HG03342 (cell line): Measurements from ENCODE around the gene KCNQ1OT1.

Source experiments
- ATAC-seq: cut with Tn5 transposase; IDR thresholded peaks from one replicate; pipeline ENCODE4 v1.9.1; 2021; ENCODE audit warnings: mild to moderate bottlenecking, moderate library complexity; ENCODE audit not compliant: unreplicated experiment

The KCNQ1OT1 gene

GRCh38 chr11:2688381-2689231, 11.2 kb downstream of the KCNQ1OT1 start:
- ATAC-seq, result no peak

DNA sequence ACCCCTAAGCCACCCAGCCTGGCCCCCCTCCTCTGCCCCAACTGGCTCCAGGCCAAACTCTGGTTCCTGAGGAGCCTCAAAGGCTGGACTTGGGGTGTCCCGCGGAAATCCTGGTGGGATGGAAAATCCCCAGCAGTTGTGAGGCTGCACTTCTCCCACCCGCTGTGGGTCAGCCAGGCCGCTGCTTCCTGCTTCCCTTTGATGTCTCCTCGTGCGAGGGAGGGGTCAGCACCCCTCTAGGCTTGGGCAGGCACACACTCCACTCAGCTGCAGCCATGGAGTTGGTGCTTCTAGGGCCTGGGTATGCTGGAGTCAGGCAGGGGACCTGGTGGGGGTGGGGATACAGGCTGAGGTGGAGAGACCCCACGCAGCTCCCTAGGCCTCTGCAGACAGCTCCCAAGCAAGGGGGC, 12.0 kb downstream of the KCNQ1OT1 start:
- no peak for ATAC-seq

DNA sequence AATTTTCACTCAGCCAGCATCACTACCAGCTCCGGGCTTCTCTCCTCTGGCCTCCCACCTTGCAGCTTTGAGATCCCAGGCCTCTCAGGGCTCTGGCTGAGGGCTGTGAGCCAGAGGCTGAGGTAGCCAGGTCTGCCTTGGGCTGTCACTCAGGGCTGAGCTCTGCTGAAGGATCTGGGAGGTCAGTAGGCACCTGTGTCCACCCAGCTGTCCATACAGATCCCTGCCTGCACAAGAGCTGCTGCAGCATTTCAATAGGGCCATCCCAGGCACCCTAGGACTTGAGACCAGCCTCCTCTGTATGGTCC, 12.6 kb downstream of the KCNQ1OT1 start:
- no peak for ATAC-seq

DNA sequence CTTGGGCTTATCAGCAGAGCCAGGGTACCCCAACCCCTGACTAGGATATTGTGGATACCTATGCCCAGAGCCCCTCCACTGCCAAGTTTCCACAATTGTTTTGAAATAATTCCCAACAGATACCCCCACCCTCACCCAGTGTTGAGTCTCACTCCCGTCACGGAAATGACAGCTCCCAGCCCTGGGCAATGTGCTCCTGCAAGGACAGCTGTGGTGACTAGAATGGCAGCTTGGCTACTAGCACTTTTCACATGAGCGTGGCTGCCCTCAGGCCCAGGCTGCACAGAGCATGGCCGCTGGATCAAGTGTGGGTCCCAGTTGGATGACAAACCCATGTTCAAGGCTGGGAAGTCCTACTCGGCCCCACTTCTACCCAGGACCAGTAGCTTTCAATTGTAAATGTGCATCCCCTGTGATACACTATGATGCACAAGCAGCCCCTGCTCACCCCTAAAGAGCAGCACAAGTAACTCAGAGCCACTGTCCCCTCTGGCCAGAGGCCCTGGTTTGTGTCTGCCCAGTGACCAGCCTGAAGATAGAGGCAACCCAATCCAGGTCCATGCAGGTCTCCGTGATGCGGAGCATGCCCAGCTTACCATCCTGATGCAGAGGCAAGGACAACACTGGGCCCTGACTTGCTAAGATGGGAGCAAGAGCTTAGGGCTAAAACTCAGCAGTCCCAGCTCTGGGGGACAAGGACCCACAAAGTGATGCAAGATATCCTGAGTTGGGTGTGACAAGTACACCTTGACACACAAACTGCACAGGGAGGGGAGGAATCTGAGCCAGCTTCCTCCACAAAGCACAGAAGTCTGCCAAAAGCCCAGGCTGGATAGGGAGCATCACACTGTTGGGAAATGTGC, 13.2 kb downstream of the KCNQ1OT1 start:
- no peak for ATAC-seq

DNA sequence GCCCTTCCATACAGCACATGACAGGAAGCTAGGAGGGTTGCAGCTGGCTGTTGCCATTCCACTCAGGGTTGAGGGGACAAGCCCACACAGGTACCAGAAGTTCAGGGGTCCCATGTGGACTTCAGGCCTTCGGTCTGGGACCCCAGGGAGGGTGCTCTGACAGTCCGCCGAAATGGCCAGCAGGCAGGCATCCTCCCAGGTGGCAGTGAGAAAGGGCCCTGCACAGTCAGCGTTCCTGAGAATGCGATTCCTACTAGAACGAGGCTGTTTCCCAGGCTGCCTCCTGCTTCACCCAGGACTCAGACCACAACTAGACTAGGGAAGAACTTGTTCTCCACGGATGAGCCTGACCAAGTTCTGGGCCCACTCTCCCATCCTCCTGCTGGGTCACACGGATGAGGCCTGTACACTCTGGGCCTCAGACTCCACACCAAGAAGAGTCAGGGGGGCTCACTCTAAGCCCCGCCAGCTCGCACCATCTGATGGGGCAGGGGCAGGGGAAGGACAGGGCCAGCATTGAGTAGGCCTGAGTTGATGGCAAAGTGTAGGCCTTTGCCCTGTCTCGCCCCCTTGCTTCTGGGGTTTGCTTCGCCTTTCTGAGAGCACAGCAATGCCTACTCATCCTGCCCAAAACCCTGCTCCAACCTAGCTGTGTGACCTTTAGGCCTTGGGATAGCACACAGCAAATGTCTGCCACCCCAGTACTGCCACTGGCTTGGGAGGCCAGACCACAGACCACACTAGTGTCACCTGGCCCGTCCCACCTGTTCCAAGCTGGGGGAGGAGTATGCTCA, 14.0 kb downstream of the KCNQ1OT1 start:
- ATAC-seq, result no peak

DNA sequence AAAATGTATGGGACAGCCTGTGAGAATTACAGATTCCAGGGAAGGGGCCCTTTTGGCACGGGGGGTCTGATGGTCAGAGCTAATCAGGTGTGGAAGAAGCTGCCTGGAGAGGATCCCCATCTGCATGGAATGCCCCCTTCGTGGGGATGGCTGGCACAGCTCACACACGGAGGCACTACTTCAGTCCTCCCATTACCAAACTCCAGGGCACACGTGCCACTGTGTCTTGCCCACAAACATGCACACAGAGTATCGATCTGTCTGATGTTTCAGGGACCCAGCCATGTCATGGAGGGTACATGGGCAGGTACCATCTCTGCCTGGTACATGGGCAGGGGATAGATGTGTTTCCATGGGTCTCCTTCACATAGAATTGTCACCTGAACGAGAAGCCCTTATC, 14.7 kb downstream of the KCNQ1OT1 start:
- no peak for ATAC-seq

DNA sequence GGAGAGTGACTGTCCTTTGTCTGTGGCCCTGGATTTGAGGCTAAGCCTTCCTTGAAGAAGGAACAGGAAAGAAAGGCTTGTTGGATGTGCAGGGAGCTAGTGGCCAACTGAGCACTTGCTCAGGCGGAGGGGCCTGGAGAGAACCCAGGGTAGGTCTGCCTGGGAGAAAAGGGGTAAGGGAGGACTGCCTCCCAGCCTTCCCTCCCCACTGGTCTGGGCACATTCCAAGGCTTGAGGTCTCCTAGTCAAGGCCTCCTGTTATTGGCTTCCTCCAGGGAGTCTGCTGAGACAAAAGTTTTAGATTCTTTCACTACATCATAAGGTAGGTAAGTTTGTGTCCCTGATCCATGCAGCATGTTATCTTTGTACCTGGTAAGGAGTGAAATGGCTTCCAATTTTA, 15.2 kb downstream of the KCNQ1OT1 start:
- no peak for ATAC-seq

DNA sequence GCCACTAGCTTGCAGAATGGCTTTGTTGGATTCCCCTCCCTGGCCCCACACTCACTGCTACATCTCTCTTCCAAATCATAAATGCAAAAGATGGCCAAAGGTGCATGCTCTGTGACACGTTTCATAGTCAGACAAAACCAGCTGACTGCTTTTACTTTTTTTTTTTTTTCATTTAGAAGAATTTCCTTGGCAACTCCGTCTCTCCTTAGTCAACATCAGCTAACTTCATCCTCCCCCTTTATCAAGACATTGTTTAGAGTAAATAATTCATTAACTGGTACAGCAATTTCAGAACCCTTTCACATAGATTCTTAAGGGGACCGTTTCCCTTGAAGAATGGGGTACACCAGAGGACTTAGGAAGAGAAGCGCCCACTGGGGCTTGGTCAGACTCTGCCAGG, 16.0 kb downstream of the KCNQ1OT1 start:
- ATAC-seq, result no peak

DNA sequence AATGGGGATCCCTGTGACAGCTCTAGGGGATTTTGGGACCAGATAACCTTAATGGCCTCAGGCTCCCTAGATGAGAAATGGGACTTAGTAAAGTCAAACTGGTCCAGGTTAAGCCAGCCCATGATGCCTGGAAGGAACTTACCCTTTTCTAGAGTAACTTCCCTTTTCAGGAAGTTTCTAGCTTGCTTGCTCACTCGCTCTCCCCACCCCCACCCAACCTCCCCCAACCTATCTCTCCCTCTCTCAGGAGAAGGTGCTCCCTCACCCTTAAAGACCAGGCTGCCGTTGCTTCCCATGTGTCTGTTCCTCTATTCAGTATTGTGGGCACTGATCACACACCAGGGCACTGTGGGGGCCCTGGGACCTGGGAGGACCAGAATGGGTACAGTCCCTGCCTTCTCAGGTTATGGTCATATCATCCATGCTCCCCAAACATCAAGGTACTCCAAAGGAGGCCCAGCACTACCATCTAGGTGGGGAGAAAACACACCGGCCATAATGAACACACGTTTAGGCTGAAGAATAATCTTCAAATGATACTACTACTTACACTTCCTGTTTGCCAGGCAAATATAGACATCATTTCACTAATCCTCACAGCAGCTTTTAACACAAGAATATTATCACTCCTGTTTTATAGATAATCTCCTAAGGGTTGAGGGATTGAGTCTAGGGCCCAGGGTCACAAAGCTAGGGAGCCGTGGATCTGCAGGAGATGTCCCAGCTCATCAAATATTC, 18.2 kb downstream of the KCNQ1OT1 start:
- no peak for ATAC-seq

DNA sequence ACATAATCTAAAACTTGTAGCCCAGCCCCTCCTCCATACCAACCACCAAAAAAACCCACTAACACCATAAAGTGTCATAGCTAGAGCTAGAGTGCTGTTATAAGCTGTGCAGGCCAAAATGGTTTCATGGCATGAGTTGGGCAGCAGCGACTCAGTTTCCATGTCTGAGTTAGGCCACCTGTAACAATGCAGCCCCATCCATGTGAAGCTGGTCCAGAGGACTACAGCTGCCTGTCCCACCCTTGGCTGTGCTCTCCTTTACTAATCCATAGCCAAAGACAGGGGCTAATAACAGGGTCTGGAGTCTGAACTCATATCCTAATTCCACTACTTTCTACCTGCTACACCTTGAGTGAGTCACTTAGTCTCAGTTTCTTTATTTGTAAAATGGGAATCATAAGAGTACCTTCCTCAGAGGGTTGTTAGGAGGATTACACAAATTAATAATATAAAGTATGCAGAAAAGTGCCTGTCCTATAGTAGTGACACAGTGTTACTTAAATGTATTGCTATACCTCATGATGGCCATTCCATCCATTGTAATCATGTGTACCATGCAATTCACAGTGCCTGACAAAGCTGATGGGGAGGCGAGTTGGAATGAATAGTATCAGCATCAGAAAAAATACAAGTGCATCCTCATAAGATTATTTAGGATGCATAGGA, 20.6 kb downstream of the KCNQ1OT1 start:
- ATAC-seq, result no peak

- ATAC-seq, result no peak
Observed at GRCh38 chr11:2678396-2678795, 21.4 kb downstream of the KCNQ1OT1 start.

DNA sequence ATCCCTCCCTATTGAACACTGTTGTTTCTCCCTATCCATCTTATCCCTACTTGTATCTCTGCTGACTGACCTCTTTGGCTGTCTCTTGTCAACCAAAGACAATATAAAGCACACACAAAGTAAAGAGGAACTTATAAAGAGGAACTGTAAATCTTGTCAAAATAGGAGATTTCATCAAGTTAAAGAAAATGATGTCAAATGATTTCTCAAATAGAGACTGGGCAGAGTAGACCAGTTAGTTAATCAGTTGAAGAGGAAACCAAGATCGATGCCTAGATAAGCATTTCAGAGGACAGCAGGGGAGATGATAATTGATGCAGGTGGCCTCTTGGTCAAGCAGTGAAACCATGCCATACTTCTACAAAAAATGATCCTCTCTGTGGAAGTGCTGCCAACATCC, 22.7 kb downstream of the KCNQ1OT1 start:
- ATAC-seq, result no peak

GRCh38 chr11:2675540-2675939, 24.3 kb downstream of the KCNQ1OT1 start:
- no peak for ATAC-seq

DNA sequence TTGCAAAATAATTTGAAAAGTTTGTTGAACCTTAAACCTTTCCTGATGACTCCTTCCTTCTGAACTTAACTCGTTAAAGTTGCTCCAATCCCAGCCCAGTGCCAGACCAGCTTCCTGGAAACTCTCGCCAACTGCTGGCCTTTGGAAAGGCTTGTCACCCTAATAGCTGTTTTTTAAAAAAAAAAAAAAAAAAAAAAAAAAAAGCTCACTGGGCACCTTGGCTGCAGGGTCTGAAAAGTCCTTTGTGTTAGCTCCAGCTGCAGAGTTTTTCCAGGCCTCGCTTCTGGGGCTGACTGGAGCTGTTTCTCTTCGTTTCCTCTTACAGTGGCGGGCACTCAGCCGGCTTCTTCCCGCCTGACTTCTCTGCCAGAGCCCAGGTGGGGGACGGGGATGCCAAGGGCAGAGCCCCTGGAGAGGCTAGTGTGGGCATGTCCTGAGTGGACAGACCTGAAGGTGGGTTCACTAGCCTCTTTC, 25.1 kb downstream of the KCNQ1OT1 start:
- ATAC-seq, result no peak

DNA sequence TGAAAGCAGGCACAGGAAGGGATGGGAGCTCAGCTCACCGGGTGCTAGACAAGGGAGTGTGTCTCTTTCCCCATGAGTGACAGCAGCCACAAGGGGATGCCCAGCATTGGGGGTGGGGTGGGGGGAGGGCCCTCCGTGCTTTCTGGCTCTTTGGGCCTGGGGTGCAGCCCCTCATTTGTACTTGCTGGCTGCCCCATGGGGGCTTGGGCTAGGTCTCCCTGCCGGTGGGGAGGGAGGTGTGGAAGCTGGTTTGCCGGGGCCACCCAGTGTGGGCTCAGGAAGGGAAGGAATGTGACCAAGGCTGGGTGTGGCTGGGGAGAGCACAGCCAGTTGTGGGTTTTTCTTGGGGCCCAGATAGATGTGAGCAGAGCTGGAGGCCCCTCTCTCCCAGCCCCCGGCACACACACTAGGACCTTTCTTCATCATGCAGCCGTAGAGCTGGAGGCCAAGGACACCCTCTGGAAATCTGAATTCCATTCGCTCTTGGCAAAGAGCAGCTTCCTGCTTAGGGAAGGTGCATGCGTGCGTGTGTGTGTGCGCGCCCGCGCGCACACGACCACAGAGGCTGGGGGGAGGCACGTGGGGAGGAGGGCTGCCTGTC, 25.8 kb downstream of the KCNQ1OT1 start:
- ATAC-seq, result no peak

DNA sequence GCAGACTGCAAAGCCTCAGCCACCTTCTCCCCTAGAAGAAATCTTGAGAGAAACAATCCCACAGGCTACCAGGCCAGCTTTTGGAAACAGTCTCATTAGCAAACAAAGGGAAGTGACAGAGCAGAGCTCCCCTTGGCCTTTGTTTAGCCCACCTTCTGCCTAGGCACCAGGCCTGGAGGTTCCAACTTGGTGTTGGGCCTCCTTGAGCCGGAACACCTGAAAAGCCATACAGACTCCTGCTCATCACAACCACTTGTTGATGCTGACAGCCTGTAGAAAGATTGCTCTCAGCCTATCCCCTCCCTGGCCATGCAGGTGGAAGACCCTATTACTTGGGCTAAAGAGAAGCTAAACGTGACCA, 26.6 kb downstream of the KCNQ1OT1 start:
- ATAC-seq, result no peak

DNA sequence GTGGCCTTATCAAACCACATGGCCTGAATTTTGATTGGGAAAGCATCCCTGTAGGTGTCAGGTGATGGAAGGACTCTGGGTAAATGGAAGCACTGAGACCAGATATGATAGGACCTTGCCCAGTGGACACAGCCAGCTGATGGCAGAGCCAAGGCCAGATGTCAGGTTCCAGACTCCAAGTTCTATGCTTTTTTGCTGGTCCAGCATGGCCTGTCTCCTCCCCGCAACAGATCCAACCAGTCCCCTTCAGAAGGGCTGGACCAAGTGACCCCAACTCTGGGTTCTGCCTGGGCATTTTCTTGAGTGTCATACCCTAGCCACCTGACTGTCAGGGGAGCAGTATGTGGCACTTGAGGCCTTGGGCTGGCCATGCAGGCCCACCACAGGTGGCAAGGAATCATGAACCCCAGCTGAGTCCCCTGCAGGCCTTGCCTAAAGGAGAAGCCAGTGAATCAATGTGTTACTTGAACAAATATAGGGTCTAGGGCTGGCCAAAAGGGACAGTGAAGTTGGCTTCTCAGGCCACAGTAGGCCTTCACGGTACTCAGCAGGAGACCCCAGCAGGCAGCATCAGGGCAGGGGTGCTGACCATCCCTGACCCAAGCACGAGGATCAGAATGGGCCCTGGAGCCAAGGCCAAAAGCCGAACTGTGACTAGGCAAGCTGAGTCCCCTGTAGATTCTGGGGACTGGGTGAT, 27.1 kb downstream of the KCNQ1OT1 start:
- no peak for ATAC-seq

DNA sequence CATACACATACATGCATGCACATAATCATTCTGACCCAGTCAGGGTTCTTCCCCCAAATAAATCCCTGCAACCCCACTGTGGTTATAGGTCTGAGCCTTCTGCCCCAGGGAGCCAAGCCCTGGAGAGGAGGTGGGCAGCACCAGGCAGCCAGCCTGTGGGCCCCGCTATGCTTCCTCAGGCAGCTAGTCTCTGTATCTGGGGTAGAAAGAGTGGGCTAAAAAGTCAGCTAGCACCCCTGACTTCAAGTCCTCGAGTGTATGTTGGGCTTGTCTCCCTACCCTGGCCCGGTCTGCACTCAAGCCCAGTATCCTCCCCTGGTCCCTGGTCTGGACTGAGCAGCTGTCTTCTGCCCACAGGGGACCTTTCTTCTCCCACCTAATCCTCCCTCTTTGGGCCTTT, 28.0 kb downstream of the KCNQ1OT1 start:
- no peak for ATAC-seq

GRCh38 chr11:2670541-2671100, 29.2 kb downstream of the KCNQ1OT1 start:
- ATAC-seq, result no peak
